Fibroblast of pulmonary artery (primary cell): ENCODE measurements around the gene GNB5.

Experiments used
- DNase-seq: peaks from one replicate; pipeline ENCODE4 v3.0.0-alpha.2; 2010; ENCODE audit warnings: low read depth
- H3K4me3 ChIP-seq: replicated peaks from 2 replicates; pipeline ENCODE4 v1.5.1; 2011; ENCODE audit warnings: low read depth, mild to moderate bottlenecking, control low read depth, low read length, moderate library complexity
- TF ChIP-seq, protein P1 (sequence below): IDR thresholded peaks from 2 replicates; pipeline ENCODE4 v1.5.1; 2011; ENCODE audit warnings: mild to moderate bottlenecking, control low read depth, low read length, inconsistent platforms; ENCODE audit errors: missing control alignments

GNB5 gene

DNA sequence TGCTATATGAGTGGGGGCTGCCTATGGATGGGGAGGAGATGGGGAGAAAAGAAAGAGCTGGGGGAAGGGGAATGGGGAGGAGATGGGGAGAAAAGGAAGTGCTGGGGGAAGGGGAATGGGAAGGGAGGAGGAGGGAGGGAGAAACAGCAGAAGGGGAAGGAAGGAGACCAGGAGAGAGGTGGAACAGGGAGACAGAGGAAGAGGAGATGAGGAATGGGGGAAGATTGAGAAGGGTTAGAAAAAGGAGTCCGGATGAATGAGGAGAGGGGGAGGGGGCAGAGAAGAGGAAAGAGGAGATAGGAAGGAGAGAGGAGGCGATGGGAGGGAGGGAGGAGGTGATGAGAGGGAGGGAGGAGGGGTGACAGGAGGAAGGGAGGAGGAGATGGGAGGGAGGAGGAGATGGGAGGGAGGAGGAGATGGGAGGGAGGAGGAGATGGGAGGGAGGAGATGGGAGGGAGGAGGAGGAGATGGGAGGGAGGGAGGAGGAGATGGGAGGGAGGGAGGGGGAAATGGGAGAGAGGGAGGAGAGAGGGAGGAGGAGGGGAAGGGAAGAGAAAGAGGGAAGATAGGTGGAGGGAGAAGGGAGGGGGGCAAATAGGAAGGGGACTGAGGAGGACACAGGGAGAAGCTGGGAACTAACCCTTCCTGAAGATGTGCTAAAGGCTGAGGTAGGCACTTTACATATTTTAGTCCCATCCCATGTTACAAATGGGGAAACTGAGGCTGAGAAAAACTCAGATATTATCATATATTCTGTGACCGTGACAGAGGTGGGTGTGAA lies 72.0 kb downstream of the GNB5 start:
- no peak for DNase-seq
- TF ChIP-seq, protein P1, sequence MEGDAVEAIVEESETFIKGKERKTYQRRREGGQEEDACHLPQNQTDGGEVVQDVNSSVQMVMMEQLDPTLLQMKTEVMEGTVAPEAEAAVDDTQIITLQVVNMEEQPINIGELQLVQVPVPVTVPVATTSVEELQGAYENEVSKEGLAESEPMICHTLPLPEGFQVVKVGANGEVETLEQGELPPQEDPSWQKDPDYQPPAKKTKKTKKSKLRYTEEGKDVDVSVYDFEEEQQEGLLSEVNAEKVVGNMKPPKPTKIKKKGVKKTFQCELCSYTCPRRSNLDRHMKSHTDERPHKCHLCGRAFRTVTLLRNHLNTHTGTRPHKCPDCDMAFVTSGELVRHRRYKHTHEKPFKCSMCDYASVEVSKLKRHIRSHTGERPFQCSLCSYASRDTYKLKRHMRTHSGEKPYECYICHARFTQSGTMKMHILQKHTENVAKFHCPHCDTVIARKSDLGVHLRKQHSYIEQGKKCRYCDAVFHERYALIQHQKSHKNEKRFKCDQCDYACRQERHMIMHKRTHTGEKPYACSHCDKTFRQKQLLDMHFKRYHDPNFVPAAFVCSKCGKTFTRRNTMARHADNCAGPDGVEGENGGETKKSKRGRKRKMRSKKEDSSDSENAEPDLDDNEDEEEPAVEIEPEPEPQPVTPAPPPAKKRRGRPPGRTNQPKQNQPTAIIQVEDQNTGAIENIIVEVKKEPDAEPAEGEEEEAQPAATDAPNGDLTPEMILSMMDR = no peak
- no peak overlapping the region for H3K4me3 ChIP-seq

GRCh38 chr15:52117549-52117948 lies 73.6 kb downstream of the GNB5 start:
- H3K4me3 ChIP-seq = no peak overlapping the region
- DNase-seq = no peak
- TF ChIP-seq, protein P1 = no peak

- DNase-seq = no peak
- TF ChIP-seq, protein P1 = no peak
- no peak overlapping the region for H3K4me3 ChIP-seq
Measured at GRCh38 chr15:52115598-52116427, 75.4 kb downstream of the GNB5 start.

DNA sequence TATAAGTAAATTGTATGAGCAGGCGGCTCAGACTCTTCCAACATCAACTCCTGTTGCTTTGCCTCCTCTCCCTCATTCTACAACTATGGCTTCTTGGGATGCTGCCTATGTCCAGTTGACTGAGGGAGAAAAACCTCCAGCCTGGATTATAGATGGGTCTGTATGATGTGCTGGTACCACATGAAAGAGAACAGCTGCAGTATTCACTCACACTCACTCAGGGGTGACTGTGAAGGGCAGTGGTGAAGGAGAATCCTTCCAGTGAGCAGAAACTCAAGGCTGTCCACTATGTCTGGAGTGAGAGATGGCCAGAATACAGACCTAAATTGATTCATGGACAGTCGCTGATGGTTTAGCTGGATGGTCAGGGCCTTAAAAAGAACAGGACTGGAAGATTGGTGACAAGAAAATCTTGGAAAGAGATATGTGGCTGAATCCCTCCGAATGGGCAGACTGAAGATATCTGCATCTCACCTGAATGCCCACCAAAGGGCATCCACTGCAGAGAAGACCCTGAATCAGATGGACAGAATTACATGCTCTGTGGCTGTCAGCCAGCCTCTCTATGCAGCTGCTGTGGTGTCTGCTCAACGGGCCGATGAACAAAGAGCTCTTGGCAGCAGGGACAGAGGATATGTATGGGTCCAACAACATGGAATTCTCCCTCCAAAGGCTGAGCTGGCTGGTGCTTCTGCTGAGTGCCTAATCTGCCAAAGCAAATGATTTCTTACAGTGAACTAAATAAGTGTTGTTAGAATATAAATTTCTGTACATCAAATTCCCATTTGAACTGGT lies 76.7 kb downstream of the GNB5 start:
- TF ChIP-seq, protein P1 = no peak
- no peak overlapping the region for H3K4me3 ChIP-seq
- DNase-seq = no peak

GRCh38 chr15:52113708-52114107 lies 77.5 kb downstream of the GNB5 start:
- TF ChIP-seq, protein P1 = no peak
- DNase-seq = no peak
- no peak overlapping the region for H3K4me3 ChIP-seq

DNA sequence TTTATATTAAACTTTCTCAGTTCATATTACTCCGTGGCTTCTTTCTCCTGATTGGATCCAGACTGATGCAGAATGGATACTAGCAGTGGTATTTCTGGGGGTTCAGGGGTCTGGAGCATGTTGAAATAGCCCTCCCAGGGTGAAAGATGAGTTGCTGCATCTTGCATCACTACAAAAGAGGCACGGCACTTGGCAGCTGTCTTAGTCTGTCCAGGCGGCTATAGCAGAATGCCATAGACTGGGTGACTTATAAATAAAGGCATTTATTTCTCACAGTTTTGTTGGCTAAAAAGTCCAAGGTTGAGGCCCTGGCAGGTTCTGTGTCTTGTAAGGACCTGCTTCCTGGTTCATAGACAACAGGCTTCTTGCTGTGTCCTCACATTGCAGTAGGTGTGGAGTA lies 78.0 kb downstream of the GNB5 start:
- no peak overlapping the region for H3K4me3 ChIP-seq
- TF ChIP-seq, protein P1 = no peak
- no peak for DNase-seq
